HG02981 (cell line): ENCODE data around the gene DYNC1I1.

ENCODE experiments used
- ATAC-seq: cut with Tn5 transposase; IDR thresholded peaks from one replicate; pipeline ENCODE4 v1.9.1; 2021; ENCODE audit warnings: mild to moderate bottlenecking, moderate library complexity; ENCODE audit not compliant: unreplicated experiment

Gene DYNC1I1

DNA sequence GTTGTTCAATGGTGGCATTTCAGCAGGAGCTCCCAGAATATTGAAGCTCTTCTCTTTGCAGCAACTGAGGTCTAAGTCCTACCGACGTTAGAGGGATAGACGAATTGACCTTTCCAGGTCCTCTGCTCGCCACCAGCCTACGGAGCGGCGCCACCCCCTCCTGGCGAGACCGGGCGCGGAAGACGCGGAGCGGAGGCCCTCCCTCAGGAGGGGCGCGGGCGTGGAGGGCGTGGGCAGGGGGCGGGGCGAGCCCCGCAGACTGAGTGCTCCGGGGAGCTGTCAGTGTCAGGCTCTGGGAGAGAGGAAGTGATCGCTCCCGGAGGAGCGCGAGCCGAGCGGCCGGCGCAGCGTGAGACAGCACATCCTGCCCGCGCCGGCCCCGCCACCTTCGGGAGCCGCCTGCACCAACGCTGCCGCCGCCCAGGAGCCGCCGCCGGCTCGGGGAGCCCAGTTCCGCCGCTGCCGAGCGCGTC lies at the start of gene DYNC1I1:
Gene DYNC1I1 (plus strand): TSS at position 257 of the 473 bp plus-strand sequence. CDS start 32,176 bp downstream, outside the sequence.
- peak; percentile 95 for ATAC-seq

GRCh38 chr7:95723583-95724180 lies 48.7 kb upstream of the DYNC1I1 start:
- peak; percentile 56 for ATAC-seq

DNA sequence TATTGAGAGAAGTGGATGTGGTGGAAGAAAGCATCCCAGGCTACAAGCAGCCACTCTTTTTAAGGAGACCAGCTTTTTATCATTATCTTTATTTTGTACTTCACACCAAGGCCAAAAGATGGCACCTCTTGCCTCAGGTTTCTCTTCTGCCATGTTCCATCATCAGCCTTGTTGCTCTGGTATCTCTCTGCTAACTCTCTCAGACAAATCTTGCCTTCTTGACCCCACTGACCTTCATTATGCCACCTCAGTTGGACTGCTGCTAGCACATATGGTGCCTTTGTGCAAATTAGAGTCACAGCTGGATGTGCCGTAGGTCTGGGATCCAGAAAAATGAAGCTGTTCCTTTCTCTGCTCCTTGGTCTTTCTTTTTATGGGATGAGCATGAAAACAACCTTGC lies 47.1 kb upstream of the DYNC1I1 start:
- ATAC-seq: no peak

DNA sequence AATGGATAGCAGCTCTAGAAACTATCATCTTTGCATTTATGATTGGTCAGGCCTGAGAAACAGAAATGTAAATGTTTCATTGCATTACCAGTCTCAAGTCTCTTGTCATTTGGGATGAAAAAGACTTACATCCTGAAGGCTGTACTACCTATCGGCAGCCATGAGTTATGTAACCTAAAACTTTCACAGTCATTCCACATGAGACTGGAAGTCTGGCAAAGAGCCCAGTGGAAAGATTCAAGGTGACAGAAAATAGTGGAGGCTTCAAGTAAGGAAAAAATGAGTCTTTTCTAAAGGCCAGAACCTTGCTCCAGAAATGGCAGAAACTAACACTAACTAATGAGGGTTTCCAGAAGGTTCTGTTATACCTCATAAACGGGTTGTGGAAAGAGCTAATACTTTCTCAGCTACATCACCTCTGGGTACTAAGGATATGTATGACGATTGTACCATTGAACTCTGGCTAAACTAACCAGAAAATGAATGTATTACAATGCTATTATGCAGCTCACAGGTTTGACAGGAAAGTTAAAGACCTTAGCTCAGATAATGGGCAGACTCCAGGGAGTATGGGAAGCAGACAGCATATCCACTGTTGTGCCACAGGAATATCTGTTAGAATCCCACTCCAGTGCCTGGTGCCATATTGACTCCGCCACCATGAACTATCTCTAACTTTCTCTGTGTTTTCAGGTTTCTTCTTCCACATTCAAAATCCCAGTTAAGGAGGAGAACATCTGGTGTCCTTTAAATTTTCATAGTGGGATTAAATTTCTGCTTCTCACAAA lies 41.7 kb upstream of the DYNC1I1 start:
- no peak for ATAC-seq

- ATAC-seq: no peak
Observed at GRCh38 chr7:95736635-95737034, 35.7 kb upstream of the DYNC1I1 start.

DNA sequence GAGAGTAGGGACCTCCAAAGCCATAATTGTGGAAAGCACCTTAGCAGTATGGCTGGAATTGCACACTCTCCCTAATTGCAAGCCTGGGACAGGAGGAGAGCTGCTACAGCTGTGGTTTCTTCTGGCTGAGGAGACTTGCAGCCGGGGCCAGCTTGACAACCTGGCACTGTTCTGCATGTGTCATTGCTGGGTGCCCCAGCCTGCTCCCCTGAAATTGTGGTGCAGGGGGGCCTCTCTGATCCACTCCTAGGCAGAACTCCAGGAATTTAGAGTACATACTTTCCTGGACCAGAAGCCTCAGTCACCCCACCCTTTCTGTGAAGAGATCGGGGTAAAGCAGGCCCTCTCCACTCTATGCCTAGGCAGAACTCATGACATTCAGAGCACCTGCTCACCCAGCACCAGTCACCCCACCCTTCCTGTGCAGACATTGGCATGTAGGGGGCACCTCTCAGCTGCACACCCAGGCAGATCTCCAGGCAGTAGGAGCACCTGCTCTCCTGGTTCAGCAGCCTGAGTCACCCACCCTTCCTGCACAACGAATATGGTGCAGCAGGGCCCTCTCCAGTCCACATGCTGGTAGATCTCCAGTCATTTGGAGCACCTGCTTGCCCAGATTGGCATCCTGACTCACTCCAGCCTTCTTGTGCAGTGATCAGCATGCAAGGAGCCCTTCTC lies 34.4 kb upstream of the DYNC1I1 start:
- no peak for ATAC-seq

DNA sequence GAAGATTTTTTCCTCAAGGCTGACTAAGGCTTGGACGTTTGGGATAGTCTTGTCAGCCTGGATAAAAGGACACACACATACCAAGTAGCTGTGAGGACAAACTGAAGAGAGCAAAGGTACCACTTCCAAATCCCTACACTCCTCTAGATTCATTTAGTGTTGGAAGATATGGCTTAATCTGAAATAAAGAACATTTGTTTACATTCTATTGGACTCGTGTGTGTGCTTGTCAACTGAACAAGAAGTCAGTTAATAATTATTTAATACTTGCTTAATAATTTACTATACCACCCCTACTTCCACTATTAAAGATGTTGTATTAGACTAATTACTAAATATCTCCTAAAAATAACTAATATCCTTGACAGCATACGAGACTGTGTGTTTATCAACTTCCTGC lies 23.3 kb upstream of the DYNC1I1 start:
- ATAC-seq: no peak

GRCh38 chr7:95749515-95749914 lies 22.8 kb upstream of the DYNC1I1 start:
- no peak for ATAC-seq

- ATAC-seq: no peak
Observed at GRCh38 chr7:95753440-95753839, 18.9 kb upstream of the DYNC1I1 start.

DNA sequence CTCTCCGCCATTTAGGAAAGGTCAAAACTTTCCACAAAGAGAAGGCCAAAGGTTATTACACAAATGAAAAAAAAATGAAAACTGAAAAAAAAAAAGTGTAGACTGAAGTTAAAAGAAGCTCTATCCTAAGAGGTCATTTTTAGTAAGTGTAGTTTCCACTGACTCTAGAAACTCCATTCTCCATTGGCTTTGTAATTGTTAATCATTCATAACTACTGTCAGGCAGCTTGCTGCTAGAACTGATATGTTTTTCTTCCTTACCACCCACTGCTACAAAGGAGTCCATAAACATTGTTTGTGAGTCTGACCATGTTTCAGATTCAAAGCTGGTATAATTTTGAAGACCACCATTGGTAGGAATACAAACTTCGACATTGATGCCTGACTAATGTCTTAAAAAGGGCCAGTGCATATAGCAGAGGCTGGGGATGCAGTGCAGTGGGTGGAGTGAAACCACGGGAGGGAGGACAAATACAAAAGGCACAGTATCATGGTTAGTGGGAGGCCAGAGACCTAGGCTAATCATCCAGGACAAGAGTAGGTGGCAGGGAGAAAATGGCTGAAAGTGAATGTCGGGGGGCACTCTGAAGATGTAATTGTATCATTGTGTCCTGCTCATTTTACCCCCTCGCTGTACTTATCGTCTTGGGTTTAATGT lies 16.9 kb upstream of the DYNC1I1 start:
- no peak for ATAC-seq

DNA sequence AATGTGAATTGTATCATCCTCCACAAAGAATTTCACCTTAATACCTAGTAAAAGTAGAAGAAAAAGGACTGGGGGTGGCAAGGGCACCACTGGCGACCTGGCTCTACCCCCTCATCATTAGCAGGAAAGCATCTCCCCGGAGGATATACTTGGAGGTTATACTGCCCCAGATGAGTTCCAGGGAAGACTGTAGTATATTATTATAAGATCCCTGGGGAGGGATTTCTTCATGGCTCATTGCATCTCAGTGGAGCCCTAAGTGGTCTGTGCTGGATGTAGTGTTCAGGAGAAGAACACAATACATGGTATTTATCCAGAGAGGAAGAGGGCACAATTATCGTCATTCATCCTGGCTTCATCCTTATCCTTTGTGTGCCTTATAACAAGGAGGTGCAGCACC lies 14.2 kb upstream of the DYNC1I1 start:
- no peak for ATAC-seq

DNA sequence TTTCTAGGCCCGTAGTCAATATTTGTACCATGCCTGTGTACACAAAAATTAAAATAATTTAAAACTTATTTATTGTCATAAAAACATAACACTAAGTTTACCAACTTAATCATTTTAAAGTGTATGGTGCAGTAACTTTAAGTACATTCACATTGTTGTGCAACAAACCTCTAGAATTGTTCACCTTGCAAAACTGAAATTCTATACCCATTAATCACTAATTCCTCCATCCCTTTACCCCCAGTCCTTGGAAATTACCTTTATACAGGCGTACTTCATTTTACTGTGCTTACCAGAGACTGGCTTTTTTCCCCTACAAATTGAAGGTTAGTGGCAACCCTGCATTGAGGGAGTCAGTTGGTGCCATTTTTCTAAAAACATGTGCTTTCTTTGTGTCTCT lies 6.3 kb upstream of the DYNC1I1 start:
- no peak for ATAC-seq

DNA sequence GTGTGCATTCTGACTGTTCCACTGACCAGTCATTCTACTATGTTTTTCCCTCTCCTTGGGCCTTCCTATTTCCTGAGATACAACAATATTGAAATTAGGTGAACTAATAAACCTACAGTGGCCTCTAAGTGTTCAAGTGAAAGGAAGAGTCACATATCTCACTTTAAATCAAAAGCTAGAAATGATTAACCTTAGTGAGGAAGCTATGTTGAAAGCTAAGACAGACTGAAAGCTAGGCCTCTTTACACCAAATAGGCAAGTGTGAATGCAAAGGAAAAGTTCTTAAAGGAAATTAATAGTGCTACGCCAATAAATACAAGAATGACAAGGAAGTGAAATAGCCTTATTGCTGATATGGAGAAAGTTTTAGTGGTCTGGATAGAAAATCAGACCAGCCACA lies 5.7 kb upstream of the DYNC1I1 start:
- ATAC-seq: no peak

DNA sequence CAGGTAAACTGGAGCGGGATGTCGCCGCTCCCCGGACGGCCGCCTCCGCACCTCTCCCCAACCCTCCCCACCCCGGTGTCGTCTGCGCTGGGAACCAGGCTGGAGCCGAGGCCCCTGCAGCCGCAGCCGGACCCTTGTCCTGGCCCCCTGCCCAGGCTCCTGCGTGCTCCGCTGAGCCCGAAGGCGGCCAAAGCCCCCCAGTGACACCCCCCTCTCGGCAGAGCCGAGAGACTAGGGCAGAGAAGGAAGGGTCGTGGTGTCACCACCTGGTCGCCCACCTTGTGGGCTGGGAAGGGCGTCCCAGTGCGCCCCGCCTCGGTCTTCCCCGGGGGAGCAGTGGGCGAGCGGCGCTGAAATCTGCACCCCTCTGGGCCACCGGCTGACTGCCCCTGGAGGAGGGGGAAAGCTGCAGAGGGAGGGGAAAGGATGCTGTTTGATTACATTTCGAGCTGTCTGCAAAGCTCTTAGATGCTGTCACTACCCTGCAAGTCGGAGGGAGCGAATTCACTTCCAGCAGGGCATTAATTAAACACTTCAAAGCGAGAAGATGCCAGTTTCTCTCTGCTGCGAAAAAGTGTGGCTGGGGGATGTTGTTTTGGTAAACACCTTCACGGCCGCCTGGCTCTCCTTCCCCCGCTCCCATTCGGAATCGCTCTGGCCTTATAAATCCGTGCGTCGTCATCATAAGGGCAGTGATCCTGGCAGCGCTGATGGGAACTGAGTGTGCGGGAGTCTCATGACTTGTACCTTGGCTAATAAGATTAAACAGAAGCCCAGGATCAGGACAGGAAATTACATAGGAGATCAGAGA lies 622 bp downstream of the DYNC1I1 start:
- ATAC-seq: peak; percentile 8

DNA sequence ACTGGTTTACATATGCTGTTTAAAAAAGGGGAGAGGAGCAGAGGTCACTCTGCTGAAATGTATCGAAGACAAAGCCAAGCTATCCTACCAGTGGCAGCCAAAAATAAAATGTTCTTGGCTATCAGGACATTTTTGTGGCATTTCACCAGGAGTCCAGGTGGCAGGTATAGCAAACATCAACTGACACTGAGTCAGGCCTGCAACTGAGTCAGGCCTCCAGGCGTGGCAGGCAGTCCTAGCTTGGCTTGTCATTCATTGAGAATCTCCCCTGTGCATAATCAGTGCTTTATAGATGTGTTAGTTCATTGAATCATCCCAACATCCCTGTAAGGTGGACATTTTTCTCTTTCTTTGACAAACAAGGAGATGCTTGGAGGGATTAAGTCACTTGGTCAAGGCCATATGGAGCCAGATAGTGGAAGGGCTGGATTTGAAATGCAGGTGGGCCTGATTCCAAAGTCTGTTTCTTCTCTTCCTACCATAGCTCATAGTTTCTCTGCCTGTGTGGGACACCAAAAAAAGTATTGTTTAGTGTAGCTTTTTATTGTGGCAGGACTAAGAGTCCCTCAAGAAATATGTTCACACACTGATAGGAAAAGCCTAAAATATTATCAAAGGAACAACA lies 4.3 kb downstream of the DYNC1I1 start:
- ATAC-seq: no peak

DNA sequence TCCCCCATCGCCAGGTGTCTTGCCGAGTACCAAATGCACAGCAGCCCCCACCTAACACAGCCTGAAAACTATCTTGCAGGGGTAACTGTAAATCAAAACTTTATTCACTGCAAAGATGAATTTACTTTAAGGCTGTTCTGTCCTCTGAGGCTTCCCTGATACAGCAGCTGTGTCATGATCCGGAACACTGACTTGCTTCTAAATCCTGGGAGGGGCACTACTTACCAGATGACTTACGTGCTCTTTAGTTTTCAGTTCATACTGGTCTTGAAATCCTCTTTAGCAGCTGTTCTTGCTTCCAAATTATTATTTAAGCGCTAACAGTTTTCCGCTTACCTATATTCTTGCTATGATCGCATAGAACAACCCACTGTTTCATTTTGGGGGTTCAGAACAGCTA lies 4.9 kb downstream of the DYNC1I1 start:
- no peak for ATAC-seq

DNA sequence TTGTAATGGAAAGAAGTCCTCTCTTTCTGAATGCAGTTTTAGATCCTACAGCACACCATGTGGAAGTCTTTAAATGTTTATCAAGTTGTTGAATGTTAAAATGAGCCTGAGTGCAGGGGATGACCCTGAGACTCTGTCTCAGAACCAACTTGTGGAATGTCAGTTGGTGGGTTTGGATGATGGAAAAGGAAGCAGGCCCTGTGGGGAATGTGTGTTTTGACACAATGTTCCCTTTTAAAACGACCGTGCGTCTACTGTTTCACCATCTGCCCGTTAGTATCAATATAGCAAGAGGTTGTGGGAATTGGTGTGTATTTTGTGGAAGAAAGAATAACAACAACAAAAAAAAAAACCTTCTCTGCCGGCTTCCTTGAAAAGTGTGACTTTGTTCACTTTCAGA lies 8.3 kb downstream of the DYNC1I1 start:
- no peak for ATAC-seq

DNA sequence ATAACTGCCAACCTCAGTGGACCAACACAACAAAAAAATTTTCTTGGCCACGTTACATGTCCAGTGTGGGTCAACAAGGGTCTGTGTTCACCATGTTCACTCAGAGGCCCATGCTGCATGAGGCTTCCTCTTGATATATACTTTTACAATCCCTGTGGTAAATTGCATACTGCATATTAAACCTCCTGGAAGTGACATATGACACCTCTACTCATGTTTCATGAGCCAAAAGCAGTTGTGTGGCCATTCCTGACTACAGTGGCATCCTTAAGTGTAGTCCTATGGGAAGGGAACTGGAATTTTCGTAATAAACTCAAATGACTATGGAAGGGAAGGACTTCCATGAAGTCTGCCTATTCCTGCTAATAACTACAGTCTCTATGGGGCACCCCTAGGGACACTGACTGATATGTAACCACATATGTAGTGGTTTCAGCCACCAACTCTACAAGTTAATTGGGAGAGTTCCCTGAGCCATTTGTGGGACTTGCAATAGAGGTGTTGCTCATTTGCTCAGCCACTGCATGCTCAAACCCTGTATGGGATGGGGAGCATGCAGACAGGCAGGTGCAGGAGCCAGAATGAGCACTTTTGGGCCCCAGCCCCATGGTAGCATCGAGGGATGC lies 9.7 kb downstream of the DYNC1I1 start:
- ATAC-seq: no peak

- no peak for ATAC-seq
Observed at GRCh38 chr7:95784796-95785195, 12.4 kb downstream of the DYNC1I1 start.

GRCh38 chr7:95788258-95788657 lies 15.9 kb downstream of the DYNC1I1 start:
- ATAC-seq: no peak
